HEK293 (cell line): ENCODE data around the gene SYNM.

Experiments used
- CTCF ChIA-PET: fragments of 350-600 bp; formaldehyde crosslinking; extraction: SDS; loops from one replicate; lab custom pipeline; 2021; ENCODE audit warnings: antibody characterized with exemption; lab: Yijun Ruan, JAX
- POLR2A ChIA-PET: fragments of 300-600 bp; formaldehyde crosslinking; extraction: SDS; loops from one replicate; lab custom pipeline; 2020; ENCODE audit warnings: antibody characterized with exemption, inconsistent platforms; lab: Yijun Ruan, JAX
- H3K27ac ChIP-seq: fragments of 200-500 bp; sonication (Bioruptor generic); 2 replicates; pipeline ENCODE4 v1.5.1; 2014; ENCODE audit warnings: low read depth, low read length, control low read depth, inconsistent platforms; ENCODE audit errors: extremely low read depth
- H3K36me3 ChIP-seq, 2 experiments: fragments of 200-500 bp in 1 of 2; sonication (Bioruptor generic) in 1 of 2; 1 replicate in 1 of 2; 2 replicates in 1 of 2; pipeline ENCODE4 v1.5.1; 2014 to 2017; ENCODE audit warnings: inconsistent platforms in 2 of 2, low read length in 2 of 2; ENCODE audit not compliant: control insufficient read depth in 2 of 2, insufficient read depth in 1 of 2
- H3K4me1 ChIP-seq: fragments of 200-500 bp; sonication (Bioruptor generic); 2 replicates; pipeline ENCODE4 v1.5.1; 2014; ENCODE audit warnings: mild to moderate bottlenecking, low read length, inconsistent platforms; ENCODE audit not compliant: control insufficient read depth, insufficient read depth
- H3K4me3 ChIP-seq: 2 replicates; pipeline ENCODE4 v1.5.1; 2011; ENCODE audit warnings: low read depth, mild to moderate bottlenecking, control low read depth, low read length, moderate library complexity
- H3K9me3 ChIP-seq: fragments of 200-500 bp; sonication (Bioruptor generic); 2 replicates; pipeline ENCODE4 v1.5.1; 2014; ENCODE audit warnings: low read depth, low read length, inconsistent platforms; ENCODE audit not compliant: control insufficient read depth, insufficient read depth
- HOXD13 ChIP-seq: sonication (generic); formaldehyde crosslinking; IDR thresholded peaks from 2 replicates; pipeline ENCODE4 v1.8.0; 2022; ENCODE audit warnings: missing genetic modification reagents, borderline replicate concordance
- KLF16 ChIP-seq: fragments of 450-650 bp; formaldehyde crosslinking; IDR thresholded peaks from 2 replicates; pipeline ENCODE4 v1.5.1; 2017; ENCODE audit warnings: missing biosample characterization, missing genetic modification characterization
- KLF8 ChIP-seq: fragments of 450-650 bp; formaldehyde crosslinking; IDR thresholded peaks from 2 replicates; pipeline ENCODE4 v1.5.1; 2016; ENCODE audit warnings: missing biosample characterization, missing genetic modification characterization
- PATZ1 ChIP-seq: fragments of 450-650 bp; formaldehyde crosslinking; IDR thresholded peaks from 2 replicates; pipeline ENCODE4 v1.5.1; 2016; ENCODE audit warnings: missing biosample characterization, missing genetic modification characterization
- PRDM10 ChIP-seq: fragments of 450-650 bp; formaldehyde crosslinking; IDR thresholded peaks from 2 replicates; pipeline ENCODE4 v1.5.1; 2016; ENCODE audit warnings: missing biosample characterization, missing genetic modification characterization
- RBAK ChIP-seq: fragments of 450-650 bp; formaldehyde crosslinking; IDR thresholded peaks from 2 replicates; pipeline ENCODE4 v1.5.1; 2016; ENCODE audit warnings: missing biosample characterization, missing genetic modification characterization
- SP2 ChIP-seq: fragments of 450-650 bp; formaldehyde crosslinking; IDR thresholded peaks from 2 replicates; pipeline ENCODE4 v1.5.1; 2016; ENCODE audit warnings: missing biosample characterization, missing genetic modification characterization
- ZBTB17 ChIP-seq: fragments of 450-650 bp; formaldehyde crosslinking; IDR thresholded peaks from 2 replicates; pipeline ENCODE4 v1.5.1; 2016; ENCODE audit warnings: missing biosample characterization, missing genetic modification characterization
- ZBTB6 ChIP-seq: fragments of 450-650 bp; formaldehyde crosslinking; IDR thresholded peaks from 2 replicates; pipeline ENCODE4 v1.5.1; 2017; ENCODE audit warnings: missing biosample characterization, missing genetic modification characterization
- ZFHX2 ChIP-seq: fragments of 450-650 bp; formaldehyde crosslinking; conservative IDR thresholded peaks from 2 replicates; pipeline ENCODE4 v1.5.1; 2016; ENCODE audit warnings: missing biosample characterization, missing genetic modification characterization
- ZNF140 ChIP-seq: fragments of 450-650 bp; formaldehyde crosslinking; IDR thresholded peaks from 2 replicates; pipeline ENCODE4 v1.5.1; 2016; ENCODE audit warnings: missing biosample characterization, missing genetic modification characterization
- ZNF26 ChIP-seq: fragments of 450-650 bp; formaldehyde crosslinking; IDR thresholded peaks from 2 replicates; pipeline ENCODE4 v1.5.1; 2016; ENCODE audit warnings: missing biosample characterization, missing genetic modification characterization
- ZNF311 ChIP-seq: fragments of 450-650 bp; formaldehyde crosslinking; IDR thresholded peaks from 2 replicates; pipeline ENCODE4 v1.5.1; 2017; ENCODE audit warnings: missing biosample characterization, missing genetic modification characterization, borderline replicate concordance
- ZNF335 ChIP-seq: fragments of 450-650 bp; formaldehyde crosslinking; conservative IDR thresholded peaks from 2 replicates; pipeline ENCODE4 v1.5.1; 2016; ENCODE audit warnings: missing biosample characterization, missing genetic modification characterization
- ZNF626 ChIP-seq: fragments of 450-650 bp; sonication (Bioruptor Pico); formaldehyde crosslinking; IDR thresholded peaks from 2 replicates; pipeline ENCODE4 v1.5.1; 2018; ENCODE audit warnings: missing biosample characterization, missing genetic modification characterization, inconsistent platforms
- ZXDB ChIP-seq: fragments of 450-650 bp; formaldehyde crosslinking; IDR thresholded peaks from 2 replicates; pipeline ENCODE4 v1.5.1; 2016; ENCODE audit warnings: missing biosample characterization, missing genetic modification characterization
- TF ChIP-seq, protein P1 (sequence below): fragments of 450-650 bp; formaldehyde crosslinking; IDR thresholded peaks from 2 replicates; pipeline ENCODE4 v1.5.1; 2016; ENCODE audit warnings: missing biosample characterization, missing genetic modification characterization

SYNM gene

DNA sequence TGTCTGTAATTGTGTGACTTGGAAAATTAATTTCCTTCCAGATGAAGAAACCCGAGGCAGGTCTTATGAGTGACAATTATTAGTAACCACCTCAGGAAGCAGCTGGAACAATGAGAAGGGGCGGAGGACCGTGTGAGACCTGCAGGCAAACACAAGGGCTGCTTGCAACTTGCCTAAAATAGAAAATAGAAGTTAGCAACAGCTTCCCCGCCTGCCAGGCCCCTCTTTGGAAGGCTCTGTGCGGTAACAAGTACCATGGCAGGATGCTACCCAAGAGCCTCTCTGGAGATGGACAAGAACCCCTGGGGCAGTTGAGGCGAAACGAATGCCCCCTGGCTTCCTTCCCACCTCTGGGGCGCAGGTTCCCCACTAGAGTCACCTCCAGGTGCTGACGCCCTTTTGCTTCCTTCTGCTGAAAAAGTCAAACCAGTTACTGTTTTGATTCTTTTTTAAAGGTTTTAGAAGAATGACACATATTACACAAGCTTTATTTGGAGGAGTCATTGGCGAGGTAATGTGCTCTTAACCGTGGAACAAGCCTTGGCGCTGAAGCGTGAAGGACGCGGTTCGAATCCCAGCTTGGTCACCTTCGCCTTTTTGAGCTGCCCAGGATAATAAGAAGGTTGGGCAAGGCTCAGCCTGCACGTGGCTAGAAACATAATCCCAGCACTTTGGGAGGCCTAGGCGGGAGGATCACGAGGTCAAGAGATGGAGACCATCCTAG lies 47.0 kb upstream of the SYNM start:
- no peaks in the 10 kb centered on the region for H3K36me3 ChIP-seq
- no peaks in the 10 kb centered on the region; the same call in 1 of the 2 replicates for H3K4me1 ChIP-seq
- CTCF ChIA-PET, result interaction anchor here (0.6 to 2.4 kb wide), 20 partner anchors 11 to 720 kb away, joined by 3 to 10 read pairs (median 4); no protein-coding TSS in a partner anchor
- POLR2A ChIA-PET, result interaction anchor here (0.6 to 1.4 kb wide), 10 partner anchors 15 to 168 kb away, joined by 3 to 12 read pairs (median 4); no protein-coding TSS in a partner anchor
- no peak for TF ChIP-seq HOXD13 (CRISPR knock-in tag)
- no peak for TF ChIP-seq ZNF626 (tag by site-specific recombination)
- TF ChIP-seq ZNF140 (tag by site-specific recombination), result no peak
- no peak for TF ChIP-seq ZNF26 (tag by site-specific recombination)
- TF ChIP-seq RBAK (tag by site-specific recombination), result no peak
- no peak for TF ChIP-seq PATZ1 (tag by site-specific recombination)
- no peak for TF ChIP-seq ZBTB6 (tag by site-specific recombination)
- TF ChIP-seq, all 188 proteins: peak for 0
- H3K4me3 ChIP-seq, result no peak overlapping the region
- H3K9me3 ChIP-seq, result no peaks in the 10 kb centered on the region
- H3K27ac ChIP-seq, result no peak overlapping the region

DNA sequence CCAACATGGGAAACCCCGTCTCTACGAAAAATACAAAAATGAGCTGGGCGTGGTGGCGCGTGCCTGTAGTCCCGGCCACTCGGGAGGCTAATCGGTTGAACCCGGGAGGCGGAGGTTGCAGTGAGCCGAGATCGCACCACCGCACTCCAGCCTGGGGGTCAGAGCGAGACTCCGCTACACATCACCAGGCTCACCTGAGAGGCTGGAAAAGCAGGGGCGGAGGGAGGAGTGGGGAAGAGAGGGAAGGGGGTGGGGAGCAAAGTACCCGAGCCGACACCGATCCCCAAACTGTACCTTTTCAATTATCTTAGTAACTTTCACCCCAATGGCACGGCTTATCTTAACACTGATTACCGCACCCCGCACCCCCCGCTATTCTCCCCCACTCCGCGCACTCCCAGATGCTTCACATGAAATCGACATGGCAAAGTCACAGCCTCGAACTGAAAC lies 46.4 kb upstream of the SYNM start:
- ChIA-PET POLR2A (interaction anchor here (0.6 to 1.4 kb wide), 4 partner anchors 15 to 539 kb away, joined by 3 to 10 read pairs (median 3); no protein-coding TSS in a partner anchor), CTCF (interaction anchor here (0.6 to 2.4 kb wide), 17 partner anchors 11 to 539 kb away, joined by 3 to 10 read pairs (median 5); no protein-coding TSS in a partner anchor)
- H3K4me3 ChIP-seq, result peak overlapping the region; percentile 2; the same call in 1 of the 2 replicates
- H3K36me3 ChIP-seq, result no peaks in the 10 kb centered on the region
- TF ChIP-seq, protein P1, sequence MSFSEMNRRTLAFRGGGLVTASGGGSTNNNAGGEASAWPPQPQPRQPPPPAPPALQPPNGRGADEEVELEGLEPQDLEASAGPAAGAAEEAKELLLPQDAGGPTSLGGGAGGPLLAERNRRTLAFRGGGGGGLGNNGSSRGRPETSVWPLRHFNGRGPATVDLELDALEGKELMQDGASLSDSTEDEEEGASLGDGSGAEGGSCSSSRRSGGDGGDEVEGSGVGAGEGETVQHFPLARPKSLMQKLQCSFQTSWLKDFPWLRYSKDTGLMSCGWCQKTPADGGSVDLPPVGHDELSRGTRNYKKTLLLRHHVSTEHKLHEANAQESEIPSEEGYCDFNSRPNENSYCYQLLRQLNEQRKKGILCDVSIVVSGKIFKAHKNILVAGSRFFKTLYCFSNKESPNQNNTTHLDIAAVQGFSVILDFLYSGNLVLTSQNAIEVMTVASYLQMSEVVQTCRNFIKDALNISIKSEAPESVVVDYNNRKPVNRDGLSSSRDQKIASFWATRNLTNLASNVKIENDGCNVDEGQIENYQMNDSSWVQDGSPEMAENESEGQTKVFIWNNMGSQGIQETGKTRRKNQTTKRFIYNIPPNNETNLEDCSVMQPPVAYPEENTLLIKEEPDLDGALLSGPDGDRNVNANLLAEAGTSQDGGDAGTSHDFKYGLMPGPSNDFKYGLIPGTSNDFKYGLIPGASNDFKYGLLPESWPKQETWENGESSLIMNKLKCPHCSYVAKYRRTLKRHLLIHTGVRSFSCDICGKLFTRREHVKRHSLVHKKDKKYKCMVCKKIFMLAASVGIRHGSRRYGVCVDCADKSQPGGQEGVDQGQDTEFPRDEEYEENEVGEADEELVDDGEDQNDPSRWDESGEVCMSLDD (tag by site-specific recombination), result peak; percentile 37; the same call in 1 of the 2 replicates
- TF ChIP-seq SP2, result 0 out of 2 replicates have a peak, but pooled peaks have one; percentile 5
- TF ChIP-seq ZFHX2 (tag by site-specific recombination), result 0 out of 2 replicates have a peak, but pooled peaks have one; percentile 23
- TF ChIP-seq KLF8 (tag by site-specific recombination), result no peak; the same call in 1 of the 2 replicates
- TF ChIP-seq PRDM10 (tag by site-specific recombination), result peak; percentile 73
- TF ChIP-seq ZXDB (tag by site-specific recombination), result 0 out of 2 replicates have a peak, but pooled peaks have one; percentile 38
- TF ChIP-seq PATZ1 (tag by site-specific recombination), result peak; percentile 40
- TF ChIP-seq ZNF311 (tag by site-specific recombination), result no peak
- TF ChIP-seq ZBTB17 (tag by site-specific recombination), result peak; percentile 17; the same call in 1 of the 2 replicates
- TF ChIP-seq KLF16 (tag by site-specific recombination), result no peak
- TF ChIP-seq ZNF335, result 0 out of 2 replicates have a peak, but pooled peaks have one; percentile 39
- no peaks in the 10 kb centered on the region for H3K9me3 ChIP-seq
- no peak overlapping the region for H3K27ac ChIP-seq
- H3K4me1 ChIP-seq, result no peaks in the 10 kb centered on the region; the same call in 1 of the 2 replicates
